Activated CD4-positive, alpha-beta T cell treated with anti-CD3 and anti-CD28 coated beads for 48 hours (primary cell): ENCODE results near the gene ATP11B.

Experiments
- DNase-seq: peaks from one replicate; pipeline ENCODE4 v3.0.0-alpha.2; 2020

ATP11B gene

GRCh38 chr3:182913889-182914288 is 120.6 kb downstream of the ATP11B start:
- no peak for DNase-seq

- no peak for DNase-seq
Measured at GRCh38 chr3:182914341-182914740, 121.0 kb downstream of the ATP11B start.

DNA sequence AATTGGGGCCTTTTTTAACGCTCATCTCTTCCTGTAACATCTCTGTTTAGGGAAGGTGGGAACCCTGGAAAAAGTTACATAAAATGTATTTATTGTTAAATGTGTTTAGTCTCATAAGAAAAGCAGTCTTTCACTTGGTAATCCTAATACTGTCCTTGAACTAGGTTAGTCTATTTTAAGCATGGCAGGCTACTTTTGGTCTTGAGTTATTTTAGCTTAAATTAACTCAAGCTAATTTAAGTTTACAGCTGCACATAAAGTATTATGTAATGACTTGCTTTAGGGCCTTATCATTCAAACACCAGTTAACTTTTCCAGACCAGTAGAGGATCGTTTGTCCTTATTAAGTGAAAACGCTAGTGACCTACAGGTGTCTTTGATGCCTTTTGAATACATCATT is 123.8 kb downstream of the ATP11B start:
- DNase-seq = no peak

DNA sequence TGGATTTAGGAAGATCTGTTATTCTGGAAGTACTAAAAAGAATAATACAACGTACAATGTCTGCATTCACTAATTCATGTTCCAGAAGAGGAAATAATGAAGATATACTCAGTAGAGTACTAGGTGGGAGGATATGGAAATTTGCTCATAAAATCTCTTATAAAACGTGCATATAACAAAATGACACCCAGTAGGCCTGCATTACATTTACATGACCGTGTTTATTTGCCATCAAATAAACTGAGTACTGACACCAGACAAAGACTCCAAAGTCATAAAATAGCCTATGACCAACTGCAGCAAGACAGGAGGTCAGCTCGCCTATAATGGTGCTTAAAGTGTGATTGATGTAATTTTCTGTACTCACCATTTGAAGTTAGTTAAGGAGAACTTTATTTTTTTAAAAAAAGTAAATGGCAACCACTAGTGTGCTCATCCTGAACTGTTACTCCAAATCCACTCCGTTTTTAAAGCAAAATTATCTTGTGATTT is 126.6 kb downstream of the ATP11B start:
- no peak for DNase-seq

- DNase-seq = no peak
Measured at GRCh38 chr3:182920515-182921084, 127.3 kb downstream of the ATP11B start.

DNA sequence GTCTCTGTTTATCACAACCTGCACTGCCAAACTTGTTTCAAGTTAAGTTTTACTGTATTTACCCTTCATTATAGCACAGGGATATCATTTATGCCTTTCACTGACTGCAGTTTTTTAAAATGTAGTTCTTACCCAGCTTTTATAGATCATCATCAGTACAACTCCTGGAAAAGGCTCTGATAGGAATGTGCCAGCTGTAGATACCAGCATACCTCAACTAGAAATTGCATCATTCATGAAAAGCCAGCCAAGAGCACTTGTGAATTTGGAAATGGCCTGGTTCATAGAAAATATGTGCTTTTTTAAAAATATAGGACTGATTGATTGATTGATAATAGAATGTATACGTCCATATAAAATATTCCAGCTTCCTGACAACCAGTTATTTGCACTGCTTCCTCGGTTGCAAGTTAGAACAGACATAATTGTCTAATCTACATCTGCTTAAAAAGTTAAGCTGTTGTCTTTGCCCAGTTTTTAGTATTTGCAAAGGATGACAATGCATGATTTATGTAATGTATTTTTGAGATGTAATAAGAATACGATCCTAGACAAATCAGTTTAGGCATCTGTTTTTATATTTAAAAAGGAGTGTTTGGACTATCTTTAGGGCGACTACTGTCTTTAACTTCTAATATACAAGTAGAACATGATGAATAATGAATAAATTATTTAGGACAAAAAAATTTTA is 128.5 kb downstream of the ATP11B start:
- no peak for DNase-seq

DNA sequence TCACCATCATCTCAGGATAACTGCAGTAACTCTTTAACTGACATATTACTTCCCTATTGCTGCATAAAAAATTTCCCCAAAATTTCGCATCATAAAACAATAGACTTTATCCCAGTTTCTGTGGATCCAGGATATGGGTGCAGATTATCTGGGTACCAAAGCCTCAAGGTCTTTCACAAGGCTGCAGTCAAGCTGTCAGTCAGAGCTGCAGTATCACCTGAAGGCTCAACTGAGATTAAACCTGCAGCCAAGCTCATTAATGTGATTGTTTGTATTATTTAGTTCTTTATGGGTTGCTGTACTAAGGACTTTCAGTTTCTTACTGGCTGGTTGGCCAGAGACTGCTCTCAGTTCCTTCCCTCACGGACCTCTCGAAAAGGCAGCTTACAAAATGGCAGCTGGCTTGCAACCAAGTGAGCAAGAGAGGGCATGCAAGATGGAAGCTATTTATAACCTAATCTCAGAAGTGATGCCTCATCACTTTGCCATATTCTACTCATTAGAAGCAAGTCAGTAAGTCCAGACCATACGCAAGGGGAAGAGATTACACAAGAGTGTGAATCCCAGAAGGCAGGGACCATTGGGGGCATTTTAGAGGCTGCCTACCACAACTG is 132.1 kb downstream of the ATP11B start:
- no peak for DNase-seq

GRCh38 chr3:182925944-182926337 is 132.6 kb downstream of the ATP11B start:
- DNase-seq = no peak

- DNase-seq = no peak
Measured at GRCh38 chr3:182935803-182936202, 142.5 kb downstream of the ATP11B start.

DNA sequence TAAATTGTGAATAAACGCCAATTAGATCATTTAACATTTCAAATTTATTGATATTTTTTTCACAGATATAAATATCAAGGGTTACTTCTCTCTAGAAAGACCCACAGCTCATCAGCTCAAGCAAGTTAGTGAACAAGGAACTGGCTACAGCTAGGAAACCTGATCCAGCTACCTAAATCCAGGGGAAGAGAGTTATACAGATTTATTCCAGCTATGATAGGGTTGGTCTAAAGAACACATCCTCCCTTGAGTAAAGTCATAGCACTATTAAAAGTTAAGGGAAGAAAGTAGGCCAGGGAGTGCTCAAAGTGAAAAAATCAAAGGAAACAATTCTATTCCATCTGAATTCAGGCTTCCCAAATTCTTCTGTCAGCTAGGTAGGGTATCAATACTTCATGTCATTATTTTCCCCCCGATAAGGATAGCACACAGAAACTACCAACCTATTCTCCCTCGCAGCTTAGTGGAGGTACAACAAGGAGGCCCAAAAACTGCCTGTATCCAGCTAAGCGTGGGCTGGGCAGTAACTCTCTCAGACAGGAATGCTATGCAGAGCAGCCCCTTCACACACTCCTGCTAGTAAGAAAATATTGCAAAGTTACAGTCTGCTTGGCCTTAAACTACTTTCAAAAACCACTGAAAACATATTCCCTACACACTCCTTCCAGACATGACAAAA is 143.1 kb downstream of the ATP11B start:
- no peak for DNase-seq

- DNase-seq = no peak
Measured at GRCh38 chr3:182936918-182937285, 143.6 kb downstream of the ATP11B start.

DNA sequence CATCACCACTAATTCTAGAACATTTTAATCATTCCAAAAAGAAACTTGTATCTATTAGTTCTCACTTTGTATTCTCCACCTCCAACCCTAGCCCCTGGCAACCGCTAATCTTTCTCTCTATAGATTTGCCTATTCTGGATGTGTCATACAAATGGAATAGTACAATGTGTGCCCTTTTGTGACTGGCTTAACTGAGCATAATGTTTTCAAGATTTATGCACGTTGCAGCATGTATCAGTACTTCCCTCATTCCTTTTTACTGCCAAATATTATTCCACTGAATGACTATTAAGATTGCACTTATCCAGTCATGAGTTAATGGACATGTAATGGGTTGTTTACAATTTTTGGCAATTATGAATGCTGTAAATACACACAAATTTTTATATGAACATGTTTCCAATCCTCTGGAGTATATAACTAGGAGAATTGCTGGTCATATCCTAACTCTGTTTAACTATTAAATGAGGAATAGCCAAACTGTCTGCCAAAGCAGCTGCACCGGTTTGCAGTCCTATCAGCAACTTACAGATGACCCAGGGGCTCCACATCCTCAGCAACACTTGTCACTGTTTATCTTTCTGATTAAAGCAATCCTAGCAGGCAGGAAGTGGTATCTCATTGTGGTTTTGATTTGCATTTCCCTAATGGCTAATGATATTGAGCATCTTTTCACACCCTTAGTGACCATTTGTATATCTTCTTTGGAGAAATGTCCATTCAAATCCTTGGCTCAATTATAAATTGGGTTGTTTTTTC is 144.2 kb downstream of the ATP11B start:
- no peak for DNase-seq

DNA sequence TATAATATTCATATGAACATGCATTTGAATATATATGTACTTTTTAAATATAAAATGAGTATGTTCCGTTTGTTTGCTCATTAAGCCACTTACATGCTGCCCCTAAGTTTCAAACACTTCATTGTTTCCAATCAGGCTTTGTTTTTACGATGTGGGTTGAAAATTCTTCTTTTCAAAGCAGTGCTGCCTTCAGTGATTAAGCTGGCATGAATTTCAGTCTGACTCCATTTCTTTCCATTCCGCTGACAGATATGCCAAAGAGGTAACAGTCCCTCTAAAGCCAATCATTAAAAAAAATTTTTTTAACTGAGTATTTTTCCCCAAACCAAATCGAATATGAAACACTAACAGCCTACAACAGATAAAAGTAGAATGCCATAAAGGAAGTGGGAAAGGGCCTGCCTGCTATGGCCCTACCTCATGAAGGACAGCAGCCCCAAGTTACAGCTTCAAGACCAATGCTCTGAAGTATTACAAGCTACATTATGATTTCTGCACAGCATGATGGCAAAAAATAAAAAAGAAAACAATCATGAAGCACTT is 147.0 kb downstream of the ATP11B start:
- no peak for DNase-seq

DNA sequence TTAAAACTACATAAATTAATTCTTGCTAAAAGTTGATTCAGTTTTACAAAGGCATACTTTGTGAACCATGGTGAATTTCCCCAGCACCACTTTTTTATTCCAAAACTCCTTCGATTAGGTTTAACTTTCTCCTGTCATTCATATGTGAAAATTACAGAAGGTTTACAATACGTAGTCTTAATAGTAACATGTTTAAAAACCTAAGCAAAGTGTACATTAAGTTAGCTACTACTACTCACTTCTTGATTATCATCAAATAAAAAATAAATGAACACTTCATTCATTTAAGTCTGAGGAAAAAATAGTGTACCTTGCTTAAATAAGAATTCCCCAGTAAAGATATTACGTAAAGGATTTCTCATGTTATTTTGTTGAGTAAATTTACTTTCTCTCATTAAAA is 148.4 kb downstream of the ATP11B start:
- no peak for DNase-seq

DNA sequence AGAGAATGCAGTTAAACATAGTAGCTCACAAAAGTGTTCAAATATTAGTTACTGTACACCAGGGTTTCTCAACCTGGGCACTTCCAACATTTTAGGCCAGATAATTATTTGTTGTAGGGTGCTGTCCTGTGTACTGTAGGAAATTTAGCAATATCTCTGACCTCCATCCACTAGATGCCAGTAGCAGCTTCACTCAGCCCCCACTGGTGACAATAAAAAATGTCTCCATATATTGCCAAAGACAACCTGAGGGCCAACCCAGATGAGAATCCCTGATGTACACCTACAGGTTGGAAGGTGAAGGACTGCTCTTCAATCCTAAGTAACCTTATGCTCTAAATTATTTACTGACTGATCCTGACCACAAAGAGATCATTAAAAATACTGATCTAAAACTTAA is 154.6 kb downstream of the ATP11B start:
- no peak for DNase-seq

GRCh38 chr3:182948305-182948704 is 155.0 kb downstream of the ATP11B start:
- no peak for DNase-seq

DNA sequence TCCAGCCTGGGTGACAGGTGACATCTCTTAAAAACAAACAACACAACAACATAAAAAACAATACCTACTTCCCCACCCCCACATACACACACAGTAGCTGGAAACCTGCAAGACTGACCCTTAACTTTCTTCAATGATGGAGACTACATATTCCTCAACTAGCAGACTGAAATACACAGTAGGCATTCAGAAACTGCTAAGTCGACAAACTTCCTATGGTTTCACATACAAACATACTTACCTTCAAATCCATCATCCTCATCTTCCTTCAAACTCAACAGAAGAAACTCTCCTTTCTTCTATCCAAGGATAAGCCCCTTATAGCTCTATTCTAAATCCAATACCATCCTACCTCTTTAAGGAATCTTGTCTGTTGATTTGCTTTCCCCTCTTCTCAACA is 156.4 kb downstream of the ATP11B start:
- DNase-seq = no peak

DNA sequence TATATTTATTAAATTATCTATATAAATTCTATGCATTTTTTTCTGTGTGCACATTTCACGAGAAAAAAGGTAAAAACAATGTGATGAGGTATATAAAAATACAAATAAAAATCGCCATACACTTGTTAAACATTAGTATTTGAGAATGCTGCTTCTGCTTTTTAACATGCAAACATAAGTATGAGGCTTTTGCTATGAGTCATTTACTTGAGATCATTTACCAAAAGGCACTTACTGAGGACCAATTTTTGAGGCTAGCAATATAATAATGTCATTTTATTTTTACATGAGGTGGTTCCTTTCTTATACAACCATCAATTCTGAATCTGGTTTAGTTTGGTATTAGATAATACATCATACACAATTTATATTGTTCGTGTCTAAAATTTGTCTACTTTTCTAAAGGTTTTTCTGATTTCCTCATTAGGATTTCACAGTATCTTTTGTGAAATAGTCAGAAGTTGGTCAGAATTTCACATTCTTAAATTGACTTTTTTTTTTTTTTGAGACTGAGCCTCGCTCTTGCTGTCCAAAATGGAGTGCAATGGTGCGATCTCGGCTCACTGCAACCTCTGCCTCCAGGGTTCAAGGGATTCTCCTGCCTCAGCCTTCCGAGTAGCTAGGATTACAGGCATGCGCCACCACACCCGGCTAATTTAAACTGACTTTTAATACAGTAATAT is 161.4 kb downstream of the ATP11B start:
- DNase-seq = no peak

DNA sequence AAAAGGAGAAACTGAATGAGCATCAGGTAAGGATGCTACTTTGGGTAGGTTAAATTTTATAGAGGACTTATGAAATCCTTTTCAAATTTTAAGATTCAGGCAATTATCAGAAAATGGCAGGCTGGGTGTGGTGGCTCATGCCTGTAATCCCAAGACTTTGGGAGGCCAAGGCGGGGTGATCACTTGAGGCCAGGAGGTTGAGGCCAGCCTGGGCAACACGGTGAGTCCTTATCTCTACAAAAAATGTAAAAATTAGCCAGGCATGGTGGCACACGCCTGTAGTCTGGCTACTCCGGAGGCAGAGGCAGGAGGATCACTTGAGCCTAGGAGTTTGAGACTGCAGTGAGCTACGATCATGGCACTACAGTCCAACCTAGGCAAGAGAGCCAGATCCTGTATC is 163.9 kb downstream of the ATP11B start:
- DNase-seq = no peak

DNA sequence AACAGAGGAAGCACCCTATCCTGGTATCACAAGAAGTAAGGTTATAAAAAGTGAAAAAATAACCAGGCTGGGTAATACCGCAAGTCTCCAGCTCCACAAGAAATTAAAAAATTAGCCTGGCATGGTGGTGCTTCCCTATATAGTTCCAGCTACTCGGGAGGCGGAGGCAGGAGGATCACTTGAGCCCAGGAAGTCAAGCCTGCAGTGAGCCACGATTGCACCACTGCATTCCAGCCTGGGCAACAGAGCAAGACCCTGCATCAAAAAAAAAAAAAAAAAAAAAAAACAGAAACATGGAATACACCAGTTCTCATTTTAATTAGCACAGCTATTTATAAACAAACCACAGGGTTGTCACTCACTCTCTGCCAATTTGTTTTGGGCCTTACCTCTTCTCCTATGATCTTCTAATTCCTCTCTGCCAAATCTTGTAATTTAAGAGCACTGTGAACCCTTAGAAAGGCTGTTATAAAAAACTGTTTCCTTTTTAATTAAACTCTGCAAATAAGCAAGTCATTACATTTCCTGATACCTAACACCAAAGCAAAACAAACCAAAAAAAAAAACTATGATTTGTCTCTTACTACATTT is 164.5 kb downstream of the ATP11B start:
- DNase-seq = no peak

- no peak for DNase-seq
Measured at GRCh38 chr3:182959474-182960350, 166.4 kb downstream of the ATP11B start.
